ENCODE measurements around the gene NOVA1.

Gene NOVA1

GRCh38 chr14:26611259-26611658 is 13.4 kb upstream of the NOVA1 start:
- H3K4me3 ChIP-seq (replicated peaks; ENCODE audit: low read depth, low read length): no peak overlapping the region
- no peak for DNase-seq (ENCODE audit: extremely low read depth, low read depth)
- no peak for TF ChIP-seq CTCF (IDR thresholded peaks at IDR 0.05; ENCODE audit: low read depth, low read length, missing control alignments)

- no peak overlapping the region for H3K4me3 ChIP-seq (replicated peaks; ENCODE audit: low read depth, low read length)
- no peak for TF ChIP-seq CTCF (IDR thresholded peaks at IDR 0.05; ENCODE audit: low read depth, low read length, missing control alignments)
- DNase-seq (ENCODE audit: extremely low read depth, low read depth): no peak
These were observed 9.0 kb upstream of the NOVA1 start for GRCh38 chr14:26606729-26607312.

- no peak overlapping the region for H3K4me3 ChIP-seq (replicated peaks; ENCODE audit: low read depth, low read length)
- no peak for DNase-seq (ENCODE audit: extremely low read depth, low read depth)
- no peak for TF ChIP-seq CTCF (IDR thresholded peaks at IDR 0.05; ENCODE audit: low read depth, low read length, missing control alignments)
These were observed 7.8 kb upstream of the NOVA1 start for GRCh38 chr14:26605602-26606001.

- DNase-seq (ENCODE audit: extremely low read depth, low read depth): no peak
- H3K4me3 ChIP-seq (replicated peaks; ENCODE audit: low read depth, low read length): no peak overlapping the region
- no peak for TF ChIP-seq CTCF (IDR thresholded peaks at IDR 0.05; ENCODE audit: low read depth, low read length, missing control alignments)
These were observed 5.1 kb upstream of the NOVA1 start for GRCh38 chr14:26602902-26603301.

- H3K4me3 ChIP-seq (replicated peaks; ENCODE audit: low read depth, low read length): no peak overlapping the region
- no peak for TF ChIP-seq CTCF (IDR thresholded peaks at IDR 0.05; ENCODE audit: low read depth, low read length, missing control alignments)
- DNase-seq (ENCODE audit: extremely low read depth, low read depth): no peak
These were observed 4.0 kb upstream of the NOVA1 start for GRCh38 chr14:26601856-26602255.

GRCh38 chr14:26599291-26599690 is 1.5 kb upstream of the NOVA1 start:
- no peak overlapping the region for H3K4me3 ChIP-seq (replicated peaks; ENCODE audit: low read depth, low read length)
- TF ChIP-seq CTCF (IDR thresholded peaks at IDR 0.05; ENCODE audit: low read depth, low read length, missing control alignments): no peak
- DNase-seq (ENCODE audit: extremely low read depth, low read depth): no peak

- TF ChIP-seq CTCF (IDR thresholded peaks at IDR 0.05; ENCODE audit: low read depth, low read length, missing control alignments): no peak
- DNase-seq (ENCODE audit: extremely low read depth, low read depth): no peak
- H3K4me3 ChIP-seq (replicated peaks; ENCODE audit: low read depth, low read length): peak overlapping the region; percentile 40
These were observed 869 bp upstream of the NOVA1 start for GRCh38 chr14:26598672-26599131.

All from HFF-Myc (cell line).